Mesenchymal stem cell (in vitro differentiated cells and primary cell): ENCODE measurements around the gene PI4K2B. TPM values are rescaled to one million over a fixed set of nuclear protein-coding genes. Genes with fewer than 3 reads are reported as not detected.

ENCODE experiments used
- DNase-seq: peaks from one replicate; pipeline ENCODE4 v3.0.0-alpha.2; 2013
- H2AFZ ChIP-seq: one replicate; pipeline ENCODE4 v1.6.1; 2013; ENCODE audit warnings: low read depth, mild to moderate bottlenecking, control low read depth, inconsistent platforms, low read length, moderate library complexity
- H2AK5ac ChIP-seq: 2 replicates; pipeline ENCODE4 v1.6.1; 2013; ENCODE audit warnings: low read length, moderate library complexity, mild to moderate bottlenecking, inconsistent platforms; ENCODE audit not compliant: severe bottlenecking
- H2BK120ac ChIP-seq: one replicate; pipeline ENCODE4 v1.6.1; 2013; ENCODE audit warnings: low read depth, mild to moderate bottlenecking, inconsistent platforms, low read length, moderate library complexity
- H2BK12ac ChIP-seq, 2 experiments: one replicate each; pipeline ENCODE4 v1.6.1; 2013; ENCODE audit warnings: inconsistent platforms in 2 of 2, low read length in 2 of 2, mild to moderate bottlenecking in 2 of 2, moderate library complexity in 2 of 2, control low read depth in 1 of 2
- H2BK15ac ChIP-seq: one replicate; pipeline ENCODE4 v1.6.1; 2013; ENCODE audit warnings: mild to moderate bottlenecking, low read depth, inconsistent platforms; ENCODE audit not compliant: poor library complexity, severe bottlenecking
- H2BK5ac ChIP-seq: 2 replicates; pipeline ENCODE4 v1.6.1; 2013; ENCODE audit warnings: low read depth, mild to moderate bottlenecking, low read length, control low read depth, inconsistent platforms; ENCODE audit not compliant: poor library complexity, severe bottlenecking
- H3K14ac ChIP-seq, 2 experiments: one replicate each; pipeline ENCODE4 v1.6.1; 2013; ENCODE audit warnings: inconsistent platforms in 2 of 2, low read length in 2 of 2, control low read depth in 1 of 2, mild to moderate bottlenecking in 1 of 2, moderate library complexity in 1 of 2
- H3K18ac ChIP-seq, 2 experiments: one replicate each; pipeline ENCODE4 v1.6.1; 2013; ENCODE audit warnings: inconsistent platforms in 2 of 2, low read length in 2 of 2, control low read depth in 1 of 2, low read depth in 1 of 2, mild to moderate bottlenecking in 1 of 2
- H3K23ac ChIP-seq, 2 experiments: one replicate each; pipeline ENCODE4 v1.6.1; 2013; ENCODE audit warnings: inconsistent platforms in 2 of 2, low read length in 2 of 2, mild to moderate bottlenecking in 2 of 2, moderate library complexity in 2 of 2, control low read depth in 1 of 2
- H3K27ac ChIP-seq: 2 replicates; pipeline ENCODE4 v1.5.1; 2013; ENCODE audit warnings: mild to moderate bottlenecking, moderate library complexity, low read length, control low read depth, inconsistent platforms; ENCODE audit not compliant: poor library complexity, severe bottlenecking
- H3K27me3 ChIP-seq, 2 experiments: 2 replicates each; pipeline versions ENCODE4 v1.6.1 to v1.7.0; 2013; ENCODE audit warnings: low read length in 2 of 2, mild to moderate bottlenecking in 2 of 2, moderate library complexity in 2 of 2, control low read depth in 1 of 2, inconsistent platforms in 1 of 2; ENCODE audit not compliant: control insufficient read depth in 1 of 2, insufficient read depth in 1 of 2
- H3K36me3 ChIP-seq, 2 experiments: 2 replicates each; pipeline versions ENCODE4 v1.6.1 to v1.7.0; 2013; ENCODE audit warnings: low read length in 2 of 2, control low read depth in 1 of 2, inconsistent platforms in 1 of 2, low read depth in 1 of 2, mild to moderate bottlenecking in 1 of 2; ENCODE audit not compliant: insufficient read depth in 2 of 2, control insufficient read depth in 1 of 2
- H3K4ac ChIP-seq, 2 experiments: one replicate each; pipeline ENCODE4 v1.6.1; 2013; ENCODE audit warnings: inconsistent platforms in 2 of 2, low read length in 2 of 2, mild to moderate bottlenecking in 2 of 2, moderate library complexity in 2 of 2, control low read depth in 1 of 2, low read depth in 1 of 2
- H3K4me1 ChIP-seq: 2 replicates; pipeline ENCODE4 v1.6.1; 2013; ENCODE audit warnings: low read depth, low read length, control low read depth; ENCODE audit not compliant: control insufficient read depth, insufficient read depth
- H3K4me2 ChIP-seq: 2 replicates; pipeline ENCODE4 v1.6.1; 2013; ENCODE audit warnings: low read length, mild to moderate bottlenecking, inconsistent platforms; ENCODE audit not compliant: poor library complexity, severe bottlenecking
- H3K4me3 ChIP-seq, 2 experiments: 2 replicates each; pipeline versions ENCODE4 v1.5.1 to v1.7.0; 2013; ENCODE audit warnings: low read length in 2 of 2, mild to moderate bottlenecking in 2 of 2, control low read depth in 1 of 2, low read depth in 1 of 2; ENCODE audit not compliant: insufficient read depth in 1 of 2
- H3K79me1 ChIP-seq: replicated peaks from 2 replicates; pipeline ENCODE4 v1.6.1; 2013; ENCODE audit warnings: mild to moderate bottlenecking, control low read depth, low read length, inconsistent platforms; ENCODE audit not compliant: poor library complexity, severe bottlenecking
- H3K9ac ChIP-seq: 2 replicates; pipeline ENCODE4 v1.7.0; 2013; ENCODE audit warnings: mild to moderate bottlenecking, low read length, moderate library complexity
- H3K9me3 ChIP-seq: 2 replicates; pipeline ENCODE4 v1.7.0; 2013; ENCODE audit warnings: mild to moderate bottlenecking, low read length; ENCODE audit not compliant: control insufficient read depth
- H4K8ac ChIP-seq: one replicate; pipeline ENCODE4 v1.6.1; 2013; ENCODE audit warnings: inconsistent platforms, mild to moderate bottlenecking, low read length, moderate library complexity
- H4K91ac ChIP-seq: one replicate; pipeline ENCODE4 v1.6.1; 2013; ENCODE audit warnings: mild to moderate bottlenecking, low read length, inconsistent platforms
- WGBS: methylation state at CpG from one replicate; pipeline ENCODE4 v1.1.7; 2013; ENCODE audit warnings: mixed read lengths; 5-methylcytosine and 5-hydroxymethylcytosine counted together
- polyA plus RNA-seq, 2 experiments: library from polyadenylated mRNA; stranded (reverse); fragments of 200-250 nt; gene quantifications; one replicate each; pipeline ENCODE4 v1.2.3, GENCODE V29; 2013

Gene PI4K2B
- polyA plus RNA-seq (2013, experiment 1 of 2) = 13.6 TPM
- polyA plus RNA-seq (2013, experiment 2 of 2) = 13.9 TPM

DNA sequence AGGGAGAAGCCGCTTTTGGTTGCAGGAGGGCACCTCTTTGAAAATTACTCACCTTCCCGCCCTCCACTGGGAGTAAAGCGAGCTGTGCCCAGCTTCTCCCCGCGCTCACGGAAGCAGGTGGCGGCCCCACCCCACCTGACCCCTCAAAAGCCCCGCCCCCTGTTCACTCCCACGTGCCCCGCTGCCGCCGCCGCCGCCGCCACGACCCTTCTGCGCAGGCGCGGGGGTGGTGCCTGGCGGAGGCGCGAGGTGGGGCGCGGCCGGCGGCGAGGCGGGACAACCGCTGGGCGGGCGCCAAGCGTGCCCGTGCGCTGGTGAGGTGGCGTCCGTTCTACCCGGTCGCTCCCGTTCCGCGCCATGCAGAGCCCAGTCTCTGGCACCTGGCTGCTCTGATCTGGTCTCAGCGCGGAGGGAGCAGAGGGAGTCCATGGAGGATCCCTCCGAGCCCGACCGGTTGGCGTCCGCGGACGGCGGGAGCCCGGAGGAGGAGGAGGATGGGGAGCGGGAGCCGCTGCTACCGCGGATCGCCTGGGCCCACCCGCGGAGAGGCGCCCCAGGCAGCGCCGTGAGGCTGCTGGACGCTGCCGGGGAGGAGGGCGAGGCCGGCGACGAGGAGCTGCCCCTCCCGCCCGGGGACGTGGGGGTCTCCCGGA, at the start of gene PI4K2B:
Gene PI4K2B, plus strand, starts transcription at position 297 of the 653 bp plus-strand sequence. Its CDS starts 131 bp downstream, at position 428.
- Histone ChIP-seq H3K4me2 (peak within 1 kb of the TSS; percentile 82), H3K4me3 (peak within 1 kb of the TSS; percentile 84 to 96), H2AK5ac (no peak within 1 kb of the TSS), H2AFZ (peak within 1 kb of the TSS; percentile 90), H3K23ac (peak within 1 kb of the TSS in 1 of 2 experiments; percentile 94), H3K27ac (peak within 1 kb of the TSS; percentile 78), H2BK120ac (peak within 1 kb of the TSS; percentile 64), H3K36me3 (no peaks in the 10 kb centered on the region), H3K27me3 (no peaks in the 10 kb centered on the region), H3K9ac (peak within 1 kb of the TSS; percentile 93), H3K4me1 (no peaks in the 10 kb centered on the region), H3K9me3 (peaks cover 29% of the 10 kb centered on the region), H2BK12ac (peak within 1 kb of the TSS; percentile 6 to 65), H4K91ac (peak within 1 kb of the TSS; percentile 80), H3K79me1 (peaks cover 6% of the 10 kb centered on the region), H3K14ac (peak within 1 kb of the TSS in 1 of 2 experiments; percentile 61), H4K8ac (peak within 1 kb of the TSS; percentile 77), H3K4ac (peak within 1 kb of the TSS; percentile 9 to 65), H2BK15ac (peak within 1 kb of the TSS; percentile 94), H2BK5ac (peak within 1 kb of the TSS; percentile 66), H3K18ac (peak within 1 kb of the TSS; percentile 14 to 92)
- peak; percentile 78 for DNase-seq
- 0% methylated on average over 30 of the region's 72 CpGs for WGBS

DNA sequence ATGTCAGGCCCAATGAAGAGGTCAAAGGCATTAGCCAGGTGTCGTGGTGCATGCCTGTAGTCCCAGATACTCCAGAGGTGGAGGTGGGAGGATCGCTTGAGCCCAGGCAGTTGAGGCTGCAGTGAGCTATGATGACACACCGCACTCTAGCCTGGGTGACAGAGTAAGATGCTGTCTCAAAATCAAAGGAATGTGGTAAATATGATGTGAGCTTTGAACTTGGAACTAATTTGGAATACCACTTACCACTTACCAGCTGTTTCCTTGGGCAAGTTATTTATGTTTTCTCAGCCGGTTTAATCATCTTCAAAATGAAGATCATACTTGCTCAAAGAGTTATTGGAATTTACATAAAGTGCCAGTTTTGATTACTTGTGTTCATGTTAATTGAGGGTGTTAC, 49.8 kb upstream of the PI4K2B start:
- Histone ChIP-seq H4K91ac (no peak overlapping the region), H3K27ac (no peak overlapping the region), H3K23ac (no peak overlapping the region), H2BK120ac (no peak overlapping the region), H3K4me3 (no peak overlapping the region), H3K4me1 (no peaks in the 10 kb centered on the region), H2BK15ac (no peak overlapping the region), H2BK5ac (no peak overlapping the region), H2AK5ac (no peak overlapping the region), H3K4ac (no peak overlapping the region), H2BK12ac (no peak overlapping the region), H3K27me3 (no peaks in the 10 kb centered on the region), H3K9me3 (no peaks in the 10 kb centered on the region), H3K14ac (no peak overlapping the region), H2AFZ (no peak overlapping the region), H3K4me2 (no peak overlapping the region), H3K9ac (no peak overlapping the region), H4K8ac (no peak overlapping the region), H3K18ac (no peak overlapping the region), H3K36me3 (no peaks in the 10 kb centered on the region), H3K79me1 (no peaks in the 10 kb centered on the region)
- WGBS = 99% methylated on average over 3 of the region's 4 CpGs
- DNase-seq = no peak

DNA sequence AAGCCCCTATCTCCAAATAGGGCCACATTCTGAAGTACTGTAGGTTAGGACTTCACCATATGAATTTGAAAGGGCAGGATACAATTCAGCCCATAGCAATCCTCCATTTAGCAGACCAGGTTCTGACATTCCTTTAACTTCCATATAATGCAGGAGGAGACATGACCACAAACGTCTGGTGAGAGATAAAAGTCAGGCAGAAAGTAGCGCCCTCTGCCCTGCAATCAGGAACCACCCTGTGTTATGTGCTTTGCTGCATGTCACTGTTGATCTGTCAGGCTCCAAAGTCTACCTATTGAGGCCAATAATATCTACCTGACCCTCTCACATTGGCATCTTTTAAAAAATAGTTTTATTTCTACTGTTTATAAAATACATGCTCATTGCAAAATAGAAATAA, 43.4 kb upstream of the PI4K2B start:
- WGBS = 63% methylated on average over 2 of the region's 2 CpGs
- Histone ChIP-seq H3K4me1 (no peaks in the 10 kb centered on the region), H3K79me1 (no peaks in the 10 kb centered on the region), H2BK12ac (no peak overlapping the region), H3K27ac (no peak overlapping the region), H2AFZ (no peak overlapping the region), H3K14ac (peak overlapping the region in 1 of 2 experiments; percentile 48), H3K36me3 (no peaks in the 10 kb centered on the region), H2BK120ac (no peak overlapping the region), H2BK15ac (no peak overlapping the region), H4K8ac (no peak overlapping the region), H4K91ac (no peak overlapping the region), H3K4me2 (no peak overlapping the region), H2AK5ac (no peak overlapping the region), H3K27me3 (no peaks in the 10 kb centered on the region), H3K23ac (no peak overlapping the region), H3K9ac (no peak overlapping the region), H3K18ac (no peak overlapping the region), H3K4me3 (no peak overlapping the region), H3K4ac (no peak overlapping the region), H3K9me3 (no peaks in the 10 kb centered on the region), H2BK5ac (no peak overlapping the region)
- DNase-seq = no peak

DNA sequence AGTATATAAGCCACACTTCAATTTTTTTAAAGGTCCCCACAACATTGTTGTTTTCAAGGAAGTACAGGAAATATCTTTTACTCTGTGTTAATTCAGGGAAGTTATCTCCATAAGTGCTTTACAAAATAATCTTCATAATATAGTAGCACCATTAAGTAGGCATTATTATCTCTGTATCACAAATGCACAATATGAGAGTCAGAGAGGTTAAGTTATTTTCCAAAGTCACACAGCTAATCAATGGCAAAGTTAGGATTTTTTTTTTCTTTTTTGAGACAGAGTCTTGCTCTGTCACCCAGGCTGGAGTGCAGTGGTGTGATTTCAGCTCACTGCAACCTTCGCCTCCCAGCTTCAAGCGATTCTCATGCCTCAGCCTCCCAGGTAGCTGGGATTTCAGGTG, 35.1 kb upstream of the PI4K2B start:
- WGBS = 81% methylated on average over 2 of the region's 2 CpGs
- H3K4me1 ChIP-seq = no peaks in the 10 kb centered on the region

More for the DNA sequence above, 35.1 kb upstream of the PI4K2B start:
- H3K4me2 ChIP-seq = no peak overlapping the region
- no peak overlapping the region for H4K8ac ChIP-seq
- H3K9me3 ChIP-seq = no peaks in the 10 kb centered on the region
- no peak overlapping the region for H2AFZ ChIP-seq
- no peak overlapping the region for H2AK5ac ChIP-seq
- H3K4ac ChIP-seq = no peak overlapping the region
- H2BK120ac ChIP-seq = no peak overlapping the region
- no peak overlapping the region for H2BK12ac ChIP-seq
- no peak overlapping the region for H3K27ac ChIP-seq
- H4K91ac ChIP-seq = no peak overlapping the region
- no peak for DNase-seq
- no peak overlapping the region for H3K4me3 ChIP-seq
- H3K9ac ChIP-seq = no peak overlapping the region
- H3K23ac ChIP-seq = no peak overlapping the region
- H2BK15ac ChIP-seq = no peak overlapping the region
- peaks cover 0 to 10% of the 10 kb centered on the region in 2 experiments for H3K36me3 ChIP-seq
- peaks cover 0 to 3% of the 10 kb centered on the region in 2 experiments for H3K27me3 ChIP-seq
- H3K14ac ChIP-seq = no peak overlapping the region
- no peak overlapping the region for H3K18ac ChIP-seq
- no peak overlapping the region for H2BK5ac ChIP-seq
- no peaks in the 10 kb centered on the region for H3K79me1 ChIP-seq
